PC-9 (cell line): ENCODE measurements around the gene LPCAT1.

Experiments
- CTCF ChIP-seq: fragments of 200-600 bp; sonication (generic); conservative IDR thresholded peaks from 2 replicates; pipeline ENCODE4 v1.6.1; 2017; ENCODE audit warnings: mixed run types, antibody characterized with exemption, mild to moderate bottlenecking, moderate library complexity
- EZH2 ChIP-seq: fragments of 200-600 bp; sonication (generic); IDR thresholded peaks from 2 replicates; pipeline ENCODE4 v1.8.0; 2017; ENCODE audit warnings: antibody characterized with exemption, low read depth

- TF ChIP-seq CTCF (no peak), EZH2 (no peak)
Measured at GRCh38 chr5:1474183-1474839, 49.4 kb downstream of the LPCAT1 start.
